Loucy (cell line): ENCODE results near the gene CD209.

Experiments
- H2AFZ ChIP-seq: fragments of 200-600 bp; sonication (generic); 2 replicates; pipeline ENCODE4 v1.6.0; 2016; ENCODE audit warnings: antibody characterized with exemption, mild to moderate bottlenecking, low read length, moderate library complexity
- H3F3A ChIP-seq: fragments of 200-600 bp; 2 replicates; pipeline ENCODE4 v1.6.0; 2016; ENCODE audit warnings: antibody characterized with exemption, low read depth, mild to moderate bottlenecking
- H3K27me3 ChIP-seq: fragments of 200-600 bp; sonication (generic); 2 replicates; pipeline ENCODE4 v1.6.1; 2014; ENCODE audit warnings: low read length, mild to moderate bottlenecking; ENCODE audit not compliant: insufficient read depth, poor library complexity, severe bottlenecking
- H3K36me3 ChIP-seq: fragments of 200-600 bp; sonication (generic); 2 replicates; pipeline ENCODE4 v1.6.1; 2016; ENCODE audit warnings: low read length; ENCODE audit not compliant: insufficient read depth
- H3K4me1 ChIP-seq: fragments of 200-600 bp; sonication (generic); 2 replicates; pipeline ENCODE4 v1.5.1; 2014; ENCODE audit warnings: low read length, mild to moderate bottlenecking; ENCODE audit not compliant: insufficient read depth, poor library complexity, severe bottlenecking
- H3K4me2 ChIP-seq: fragments of 200-600 bp; sonication (generic); 2 replicates; pipeline ENCODE4 v1.6.0; 2014; ENCODE audit warnings: antibody characterized with exemption, low read length, low read depth, mild to moderate bottlenecking; ENCODE audit not compliant: poor library complexity, severe bottlenecking
- H3K4me3 ChIP-seq: fragments of 200-600 bp; sonication (generic); 2 replicates; pipeline ENCODE4 v1.5.1; 2014; ENCODE audit warnings: low read length, mild to moderate bottlenecking, mixed read lengths; ENCODE audit not compliant: poor library complexity, severe bottlenecking
- H3K79me2 ChIP-seq: fragments of 200-600 bp; sonication (generic); 2 replicates; pipeline ENCODE4 v1.6.1; 2014; ENCODE audit warnings: low read length; ENCODE audit not compliant: insufficient read depth
- H3K9ac ChIP-seq: fragments of 200-600 bp; sonication (generic); 2 replicates; pipeline ENCODE4 v1.6.0; 2014; ENCODE audit warnings: mild to moderate bottlenecking, low read depth, low read length, moderate library complexity; ENCODE audit not compliant: poor library complexity, severe bottlenecking
- H3K9me2 ChIP-seq: fragments of 200-600 bp; sonication (generic); replicated peaks from 2 replicates; pipeline ENCODE4 v1.6.1; 2016; ENCODE audit warnings: low read depth, low read length, mixed read lengths
- H3K9me3 ChIP-seq: fragments of 200-600 bp; sonication (generic); 2 replicates; pipeline ENCODE4 v1.6.1; 2014; ENCODE audit warnings: mild to moderate bottlenecking, antibody characterized with exemption, low read length, low read depth; ENCODE audit not compliant: insufficient read depth
- H4K20me1 ChIP-seq: fragments of 200-600 bp; sonication (generic); 2 replicates; pipeline ENCODE4 v1.6.0; 2014; ENCODE audit warnings: antibody characterized with exemption, low read length, mild to moderate bottlenecking; ENCODE audit not compliant: insufficient read depth, poor library complexity, severe bottlenecking
- EZH2phosphoT487 ChIP-seq: fragments of 200-600 bp; IDR thresholded peaks from 2 replicates; pipeline ENCODE4 v1.6.1; 2018; ENCODE audit warnings: antibody characterized with exemption, mild to moderate bottlenecking, moderate library complexity, borderline replicate concordance
- TF ChIP-seq, protein P1 (sequence below): fragments of 200-600 bp; sonication (generic); conservative IDR thresholded peaks from 2 replicates; pipeline ENCODE4 v1.5.1; 2014; ENCODE audit warnings: mild to moderate bottlenecking, antibody characterized with exemption, low read length

The CD209 gene

GRCh38 chr19:7722231-7722651, 25.1 kb downstream of the CD209 start:
- H3K4me3 ChIP-seq, result no peak overlapping the region
- no peak for TF ChIP-seq EZH2phosphoT487
- TF ChIP-seq, protein P1, sequence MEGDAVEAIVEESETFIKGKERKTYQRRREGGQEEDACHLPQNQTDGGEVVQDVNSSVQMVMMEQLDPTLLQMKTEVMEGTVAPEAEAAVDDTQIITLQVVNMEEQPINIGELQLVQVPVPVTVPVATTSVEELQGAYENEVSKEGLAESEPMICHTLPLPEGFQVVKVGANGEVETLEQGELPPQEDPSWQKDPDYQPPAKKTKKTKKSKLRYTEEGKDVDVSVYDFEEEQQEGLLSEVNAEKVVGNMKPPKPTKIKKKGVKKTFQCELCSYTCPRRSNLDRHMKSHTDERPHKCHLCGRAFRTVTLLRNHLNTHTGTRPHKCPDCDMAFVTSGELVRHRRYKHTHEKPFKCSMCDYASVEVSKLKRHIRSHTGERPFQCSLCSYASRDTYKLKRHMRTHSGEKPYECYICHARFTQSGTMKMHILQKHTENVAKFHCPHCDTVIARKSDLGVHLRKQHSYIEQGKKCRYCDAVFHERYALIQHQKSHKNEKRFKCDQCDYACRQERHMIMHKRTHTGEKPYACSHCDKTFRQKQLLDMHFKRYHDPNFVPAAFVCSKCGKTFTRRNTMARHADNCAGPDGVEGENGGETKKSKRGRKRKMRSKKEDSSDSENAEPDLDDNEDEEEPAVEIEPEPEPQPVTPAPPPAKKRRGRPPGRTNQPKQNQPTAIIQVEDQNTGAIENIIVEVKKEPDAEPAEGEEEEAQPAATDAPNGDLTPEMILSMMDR, result no peak
- H2AFZ ChIP-seq, result no peak overlapping the region

DNA sequence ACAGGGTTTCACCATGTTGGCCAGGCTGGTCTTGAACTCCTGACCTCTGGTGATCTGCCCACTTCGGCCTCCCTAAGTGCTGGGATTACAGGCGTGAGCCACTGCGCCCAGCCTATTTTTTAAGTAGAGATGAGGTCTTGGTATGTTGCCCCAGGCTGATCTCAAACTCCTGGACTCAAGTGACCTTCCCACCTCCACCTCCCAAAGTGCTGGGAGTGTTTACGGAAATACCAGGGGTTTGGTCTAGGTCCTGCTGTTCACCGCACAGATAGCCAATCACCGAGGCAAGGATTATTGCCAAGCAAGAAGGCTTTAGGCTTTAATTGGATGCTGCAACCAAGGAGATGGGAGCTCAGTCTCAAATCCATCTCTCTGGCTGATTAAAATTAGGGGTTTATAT, 27.0 kb downstream of the CD209 start:
- H3K27me3 ChIP-seq, result no peaks in the 10 kb centered on the region
- TF ChIP-seq EZH2phosphoT487, result no peak
- TF ChIP-seq, protein P1, result no peak
- no peaks in the 10 kb centered on the region for H3F3A ChIP-seq
- no peaks in the 10 kb centered on the region for H3K9me2 ChIP-seq
- H3K9me3 ChIP-seq, result no peaks in the 10 kb centered on the region
- H3K79me2 ChIP-seq, result no peaks in the 10 kb centered on the region
- no peak overlapping the region for H2AFZ ChIP-seq
- no peaks in the 10 kb centered on the region for H3K4me1 ChIP-seq
- no peaks in the 10 kb centered on the region for H3K36me3 ChIP-seq
- no peak overlapping the region for H3K9ac ChIP-seq
- no peak overlapping the region for H3K4me2 ChIP-seq
- H4K20me1 ChIP-seq, result no peaks in the 10 kb centered on the region
- H3K4me3 ChIP-seq, result no peak overlapping the region

More at GRCh38 chr19:7722231-7722651, 25.1 kb downstream of the CD209 start:
- Histone ChIP-seq H3K27me3 (no peaks in the 10 kb centered on the region), H3K4me2 (no peak overlapping the region), H3K9me3 (no peaks in the 10 kb centered on the region), H3K9ac (no peak overlapping the region), H4K20me1 (no peaks in the 10 kb centered on the region), H3F3A (no peaks in the 10 kb centered on the region), H3K4me1 (no peaks in the 10 kb centered on the region), H3K9me2 (no peaks in the 10 kb centered on the region), H3K79me2 (no peaks in the 10 kb centered on the region), H3K36me3 (no peaks in the 10 kb centered on the region)

DNA sequence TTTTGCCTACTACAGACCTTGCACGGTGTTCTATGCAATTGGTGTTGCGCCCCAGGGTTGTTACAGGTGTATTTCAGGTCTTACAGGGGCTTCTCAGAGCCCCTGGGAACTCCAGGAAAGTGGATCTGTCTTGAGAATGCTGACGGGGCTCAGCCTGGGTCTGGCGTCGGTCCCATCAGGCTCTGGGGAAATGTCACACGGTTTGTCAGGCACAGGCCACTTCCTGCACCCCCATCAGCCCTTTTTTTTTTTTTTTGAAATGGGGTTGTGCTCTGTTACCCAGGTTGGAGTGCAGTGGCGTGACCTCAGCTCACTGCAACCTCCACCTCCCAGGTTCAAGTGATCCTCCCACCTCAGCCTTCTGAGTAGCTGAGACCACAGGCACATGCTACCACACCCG, 28.7 kb downstream of the CD209 start:
- Histone ChIP-seq H3K4me2 (no peak overlapping the region), H3K4me3 (no peak overlapping the region), H3K9ac (no peak overlapping the region), H3K27me3 (no peaks in the 10 kb centered on the region), H3K9me3 (no peaks in the 10 kb centered on the region), H4K20me1 (no peaks in the 10 kb centered on the region), H3K36me3 (no peaks in the 10 kb centered on the region), H3K9me2 (no peaks in the 10 kb centered on the region), H3K4me1 (no peaks in the 10 kb centered on the region), H3K79me2 (no peaks in the 10 kb centered on the region), H2AFZ (no peak overlapping the region), H3F3A (no peaks in the 10 kb centered on the region)
- TF ChIP-seq EZH2phosphoT487, result no peak
- TF ChIP-seq, protein P1, result no peak
